GM21360 (cell line): Measurements from ENCODE around the gene PRPF38B.
"Not testable (repeated sequence)": the region's sequence is repeated elsewhere in the genome, so short reads cannot be mapped to it uniquely, and the experiment has no call there.

Experiments used
- ATAC-seq: cut with Tn5 transposase; IDR thresholded peaks from one replicate; pipeline ENCODE4 v1.9.1; 2021; ENCODE audit warnings: mild to moderate bottlenecking, moderate library complexity; ENCODE audit not compliant: unreplicated experiment

Gene PRPF38B

DNA sequence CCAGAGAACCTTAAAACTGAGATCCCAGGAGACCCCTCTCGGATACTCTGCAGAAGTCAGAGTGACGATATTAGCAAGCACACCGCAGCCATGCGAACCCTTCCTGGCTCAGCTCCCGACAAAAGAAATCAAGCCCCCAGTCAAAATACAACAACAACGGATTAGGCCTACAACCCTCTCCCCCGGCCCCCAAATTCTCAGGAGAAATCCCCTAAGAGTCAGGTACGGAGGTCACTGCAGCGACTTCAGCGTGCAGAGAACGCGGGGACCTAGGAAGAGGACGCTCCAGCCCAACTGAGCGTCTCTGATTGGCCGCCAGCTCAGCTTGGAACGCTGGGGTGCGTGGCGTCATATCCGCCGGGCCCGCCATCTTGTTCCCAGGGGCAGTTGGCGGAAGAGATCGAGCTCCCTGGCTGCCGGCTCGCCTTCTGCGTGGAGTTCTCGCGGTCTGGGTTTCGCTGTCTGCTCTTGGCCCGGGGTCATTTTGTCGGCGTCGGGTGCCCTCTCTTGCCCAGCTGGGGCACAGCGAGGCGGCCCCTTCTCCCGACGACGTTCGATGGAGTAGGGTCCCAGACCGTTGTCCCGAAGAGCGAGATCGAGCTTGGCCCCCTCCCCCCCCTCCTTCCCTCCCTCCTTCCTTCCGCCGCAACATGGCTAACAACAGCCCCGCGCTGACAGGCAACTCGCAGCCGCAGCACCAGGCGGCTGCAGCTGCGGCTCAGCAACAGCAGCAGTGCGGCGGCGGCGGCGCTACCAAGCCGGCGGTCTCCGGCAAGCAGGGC lies at the start of gene PRPF38B:
Gene PRPF38B (plus strand): TSS at position 369 of the 782 bp plus-strand sequence. CDS start 282 bp downstream, at position 651.
- peak; percentile 90 for ATAC-seq

- no peak for ATAC-seq
These were observed 48.4 kb upstream of the PRPF38B start for GRCh38 chr1:108643492-108644335.

GRCh38 chr1:108644984-108645383 lies 47.1 kb upstream of the PRPF38B start:
- ATAC-seq: no peak

- no peak for ATAC-seq
These were observed 46.4 kb upstream of the PRPF38B start for GRCh38 chr1:108645564-108646184.

- ATAC-seq: no peak
These were observed 45.9 kb upstream of the PRPF38B start for GRCh38 chr1:108646265-108646647.

GRCh38 chr1:108646648-108647269 lies 45.4 kb upstream of the PRPF38B start:
- no peak for ATAC-seq

DNA sequence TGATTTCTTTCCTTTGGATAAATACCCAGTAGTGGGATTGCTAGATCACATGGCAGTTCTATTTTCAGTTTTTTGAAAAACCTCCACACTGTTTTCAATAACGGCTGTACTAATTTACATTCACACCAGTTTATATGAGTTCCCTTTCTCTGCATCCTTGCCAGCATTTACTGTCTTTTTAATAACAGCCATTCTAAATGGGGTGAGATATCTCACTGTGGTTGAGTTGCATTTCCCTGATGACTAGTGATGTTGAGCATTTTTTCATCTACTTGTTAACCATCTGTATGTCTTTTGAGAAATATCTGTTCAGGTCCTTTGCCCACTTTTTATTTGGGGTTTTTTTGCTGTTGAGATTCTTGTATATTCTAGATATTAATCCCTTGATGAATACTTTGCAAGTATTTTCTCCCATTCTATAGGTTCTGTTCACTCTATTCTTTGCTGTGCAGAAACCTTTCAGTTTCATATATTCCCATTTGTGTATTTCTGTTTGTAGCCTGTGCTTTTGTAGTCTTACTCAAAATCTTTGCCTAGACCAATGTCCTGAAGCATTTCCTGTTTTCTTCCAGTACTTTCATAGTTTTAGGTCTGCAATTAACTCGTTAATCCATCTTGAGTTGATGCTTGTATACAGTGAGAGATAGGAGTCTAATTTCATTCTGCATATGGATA lies 38.5 kb upstream of the PRPF38B start:
- ATAC-seq: no peak

- no peak for ATAC-seq
These were observed 34.6 kb upstream of the PRPF38B start for GRCh38 chr1:108657356-108658080.

DNA sequence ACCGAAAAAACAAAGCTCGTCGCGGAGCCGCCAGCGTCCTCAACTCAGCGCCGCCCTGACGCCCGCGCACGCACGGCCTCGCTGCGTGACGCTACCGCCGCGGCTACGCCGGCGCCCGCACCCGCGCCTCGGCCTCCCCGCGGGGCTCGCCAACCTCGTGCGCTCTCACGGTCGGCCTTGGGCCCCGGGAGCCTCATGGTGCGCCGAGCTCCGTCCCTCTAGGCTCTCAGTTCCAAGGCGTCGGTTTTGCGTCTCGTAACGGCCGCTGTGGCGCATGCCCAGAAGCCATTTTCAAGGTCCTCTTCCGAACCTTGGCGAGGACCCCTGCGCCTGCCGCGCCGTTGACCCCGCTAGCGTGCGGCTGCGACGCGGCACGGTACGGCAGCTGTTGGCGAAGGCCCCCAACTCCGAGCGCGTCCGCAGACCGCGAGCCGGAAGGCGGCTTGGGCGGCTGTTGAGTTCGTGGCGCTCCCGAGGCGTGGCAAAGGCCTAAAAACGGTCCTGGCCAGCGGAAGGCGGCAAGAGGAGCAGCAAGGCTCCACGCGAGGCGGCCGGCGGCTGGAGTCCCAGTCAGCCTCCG lies 31.0 kb upstream of the PRPF38B start, which contains the start of gene HENMT1:
Gene HENMT1 (minus strand): TSS at position 64 of the 580 bp plus-strand sequence. CDS start 1,209 bp downstream, outside the sequence.
- peak; percentile 90 for ATAC-seq

- ATAC-seq: no peak
These were observed 29.0 kb upstream of the PRPF38B start for GRCh38 chr1:108663074-108663473.

DNA sequence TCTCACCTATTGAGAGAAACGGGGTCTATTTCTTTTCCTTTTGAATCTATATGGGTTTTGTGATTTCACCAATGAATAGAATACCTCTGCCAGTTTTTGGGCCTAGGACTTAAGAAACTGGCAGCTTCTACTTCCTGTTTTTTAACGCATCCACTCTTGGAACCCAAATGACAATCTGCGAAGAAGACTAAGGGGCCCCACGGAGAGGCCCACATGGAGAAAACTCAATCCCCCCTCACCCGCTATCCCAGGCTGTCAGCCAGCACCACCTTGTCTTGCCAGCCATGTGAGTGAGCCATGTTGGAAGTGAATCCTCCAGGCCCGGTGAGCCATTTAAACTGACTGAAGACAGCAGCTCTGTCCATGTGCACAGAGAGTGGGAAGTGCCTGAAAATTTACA lies 27.6 kb upstream of the PRPF38B start:
- ATAC-seq: no peak

DNA sequence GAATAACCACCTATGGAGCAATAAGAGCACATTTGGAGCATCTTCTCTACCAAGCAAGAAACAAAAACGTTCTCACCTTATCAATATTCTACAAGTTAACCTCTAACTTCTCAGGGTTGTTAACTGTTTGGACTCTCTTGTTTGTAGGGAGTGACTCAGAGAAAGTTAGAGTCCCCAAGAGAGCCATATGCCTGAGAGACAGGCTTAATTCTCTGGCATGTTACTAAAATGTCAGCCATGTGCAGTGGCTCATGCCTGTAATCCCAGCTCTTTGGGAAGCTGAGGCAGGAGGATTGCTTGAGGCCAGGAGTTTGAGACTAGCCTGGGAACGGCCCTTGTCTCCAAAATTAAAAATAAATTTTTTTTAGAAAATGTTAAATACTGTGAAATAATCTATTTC lies 27.0 kb upstream of the PRPF38B start:
- ATAC-seq: no peak

- ATAC-seq: no peak
These were observed 26.3 kb upstream of the PRPF38B start for GRCh38 chr1:108665771-108666170.

GRCh38 chr1:108667422-108667821 lies 24.7 kb upstream of the PRPF38B start:
- ATAC-seq: not testable (repeated sequence)

DNA sequence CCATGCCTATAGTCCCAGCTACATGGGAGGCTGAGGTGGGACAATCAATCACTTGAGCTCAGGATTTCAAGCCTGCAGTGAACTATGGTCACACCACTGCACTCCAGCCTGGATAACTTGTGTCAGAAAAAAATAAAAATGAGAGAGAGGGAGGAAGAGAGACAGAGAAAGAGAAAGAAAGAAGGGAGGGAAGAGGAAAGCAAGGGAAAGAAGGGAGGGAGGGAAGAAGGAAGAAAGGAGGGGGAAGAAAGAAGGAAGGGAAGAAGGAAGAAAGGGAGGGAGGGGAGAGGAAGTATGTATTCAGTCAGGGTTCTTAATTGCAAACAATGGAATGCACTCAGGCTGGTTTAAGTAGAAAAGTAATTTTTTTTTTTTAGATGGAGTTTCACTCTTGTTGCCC lies 23.3 kb upstream of the PRPF38B start:
- no peak for ATAC-seq

DNA sequence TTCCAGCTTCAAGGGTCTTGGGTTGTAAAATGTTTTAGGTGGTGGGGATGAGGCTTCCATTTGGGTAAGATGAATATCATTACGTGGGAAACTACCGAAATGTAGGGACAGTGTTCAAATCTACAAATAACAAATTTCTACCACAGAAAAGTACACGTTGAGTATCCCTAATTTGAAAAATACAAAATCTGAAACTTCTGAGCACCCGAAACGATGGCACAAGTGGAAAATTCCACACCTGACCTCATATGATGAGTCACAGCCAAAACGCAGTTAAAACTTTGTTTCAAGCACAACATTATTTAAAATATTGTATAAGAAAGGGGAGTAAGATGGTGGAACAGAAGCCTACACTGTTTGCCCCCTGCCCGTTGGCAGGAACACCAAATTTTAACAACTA lies 22.4 kb upstream of the PRPF38B start:
- ATAC-seq: no peak

DNA sequence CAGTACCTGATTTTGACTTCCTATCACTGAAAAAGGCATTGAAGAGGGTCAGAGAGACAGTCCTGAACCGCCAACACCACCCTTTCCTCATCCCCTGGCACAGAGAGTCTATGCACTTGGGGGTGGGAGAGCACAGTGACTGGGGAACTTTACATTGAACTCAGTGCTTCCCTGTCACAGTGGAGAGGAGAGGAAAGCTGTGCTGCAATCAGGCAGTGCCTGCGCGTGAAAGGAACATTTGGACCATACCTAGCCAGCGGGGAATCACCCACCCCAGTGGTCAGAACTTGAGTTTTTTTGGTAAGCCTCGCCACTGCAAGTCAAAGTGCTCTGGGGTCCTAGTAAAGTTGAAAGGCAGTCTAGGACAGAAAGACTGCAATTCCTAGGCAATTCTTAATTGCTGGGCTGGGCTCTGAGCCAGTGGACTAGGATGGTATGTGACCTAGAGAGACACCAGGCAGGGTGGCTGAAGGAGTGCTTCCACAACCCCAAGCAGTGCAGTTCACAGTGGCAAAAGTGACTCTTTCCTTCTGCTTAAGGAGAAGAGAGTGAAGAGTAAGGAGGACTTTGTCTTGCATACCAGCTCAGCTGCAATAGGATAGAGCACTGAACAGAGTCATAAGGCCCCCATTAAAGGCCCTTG lies 21.9 kb upstream of the PRPF38B start:
- no peak for ATAC-seq

DNA sequence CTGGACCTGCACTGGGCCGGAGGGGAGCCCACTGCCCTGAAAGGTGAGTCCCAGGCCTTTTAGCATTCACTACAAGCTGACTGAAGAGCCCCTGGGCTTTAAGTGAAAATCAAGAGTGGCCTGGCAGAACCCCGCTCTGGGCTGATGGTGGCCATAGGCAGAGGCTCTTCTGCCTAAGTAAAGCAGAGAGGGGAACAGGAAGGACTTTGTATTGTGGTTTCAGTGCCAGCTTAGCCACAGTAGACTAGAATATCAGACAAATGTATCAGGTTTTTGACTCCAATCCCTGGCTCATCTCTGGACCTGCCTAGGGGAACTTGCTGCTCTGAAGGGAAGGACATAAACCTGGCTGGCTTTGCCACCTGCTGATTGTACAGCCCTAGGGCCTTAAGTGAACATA lies 21.0 kb upstream of the PRPF38B start:
- ATAC-seq: no peak

DNA sequence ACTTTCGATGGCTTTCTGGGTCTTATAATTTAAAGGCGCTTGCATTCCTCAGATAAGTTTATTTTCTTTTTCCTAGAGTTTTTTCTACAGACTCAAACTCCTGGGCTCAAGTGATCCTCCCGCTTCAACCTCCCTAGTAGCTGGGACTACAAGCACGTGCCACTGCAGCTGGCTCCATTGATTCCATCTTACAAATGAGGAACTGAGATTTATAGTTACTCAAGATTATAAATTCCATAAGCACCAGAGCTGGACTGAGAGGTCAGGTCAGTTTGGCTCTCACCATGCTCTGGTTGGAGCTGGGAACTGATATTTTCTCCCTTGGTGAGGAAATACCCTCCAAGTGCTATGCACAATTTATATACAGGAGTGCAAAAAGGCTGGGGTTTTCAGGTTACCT lies 13.4 kb upstream of the PRPF38B start:
- no peak for ATAC-seq
